ENCODE results near the gene BTBD1. TPM values are rescaled to one million over a fixed set of nuclear protein-coding genes. Genes with fewer than 3 reads are reported as not detected.
"Not testable (repeated sequence)": the region's sequence is repeated elsewhere in the genome, so short reads cannot be mapped to it uniquely, and the experiment has no call there.

BTBD1 gene
- total RNA-seq, 1 donor from 2014 or later = 61.7 TPM

DNA sequence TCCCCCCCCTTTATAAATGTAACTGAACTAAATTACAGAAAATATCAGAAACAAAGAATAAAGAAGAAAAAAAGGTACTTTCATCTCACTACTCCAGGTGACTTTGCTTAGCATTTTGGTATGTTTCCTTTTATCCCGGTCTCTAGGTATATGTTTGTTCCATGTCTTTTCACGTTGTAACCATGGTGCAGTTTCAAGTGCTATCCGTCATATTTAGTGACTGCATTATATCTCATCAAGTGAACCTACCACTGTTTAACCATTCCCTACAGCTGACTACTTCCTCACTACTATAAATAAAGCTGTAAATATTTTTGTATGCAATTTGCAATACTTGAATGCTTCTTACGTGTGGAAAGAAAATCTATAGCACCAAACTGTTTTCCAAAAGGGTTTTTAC lies 2.2 kb downstream of the BTBD1 start:
- Mint-ChIP-seq H3K27ac (peak overlapping the region; percentile 15), H3K27me3 (ENCODE audit: insufficient read depth) (no peaks in the 10 kb centered on the region), H3K9me3 (peaks cover 7% of the 10 kb centered on the region), H3K4me3 (peak overlapping the region; percentile 84), H3K4me1 (ENCODE audit: low read depth) (peaks cover 32% of the 10 kb centered on the region), H3K36me3 (ENCODE audit: low read depth) (peaks cover 14% of the 10 kb centered on the region)
- DNase-seq (ENCODE audit: low spot score) = no peak
- intact Hi-C loops (cut with micrococcal nuclease) = loop anchor here (1.0 to 10.0 kb wide), 5 partner anchors 98 to 800 kb away; partner anchors contain the start of genes EFL1, RPS17 and SAXO2

DNA sequence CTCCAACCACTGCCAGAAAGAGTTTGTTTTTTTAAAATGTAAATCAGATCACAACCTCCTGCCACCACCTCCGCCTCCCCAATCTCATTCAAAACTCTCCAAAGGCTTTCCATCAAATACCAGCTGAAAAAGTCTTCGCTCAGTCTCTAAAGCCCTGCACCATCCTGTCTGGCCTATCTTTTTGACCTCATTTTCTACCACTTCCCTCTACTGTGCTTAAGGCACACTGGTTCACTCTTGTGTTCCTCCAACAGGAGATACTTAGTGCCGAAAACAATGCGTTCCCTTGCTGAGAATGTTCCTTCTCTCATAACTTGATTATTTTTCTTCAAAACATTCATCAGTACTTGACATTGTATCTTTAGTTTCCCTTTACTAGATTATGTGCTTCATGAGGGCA lies 3.5 kb downstream of the BTBD1 start:
- intact Hi-C loops (cut with micrococcal nuclease) = loop anchor here (10.0 kb wide), 2 partner anchors 519 to 799 kb away; partner anchors contain the start of genes EFL1, RPS17 and SAXO2
- no peaks in the 10 kb centered on the region for H3K9me3 Mint-ChIP-seq
- H3K27ac Mint-ChIP-seq = no peak overlapping the region

DNA sequence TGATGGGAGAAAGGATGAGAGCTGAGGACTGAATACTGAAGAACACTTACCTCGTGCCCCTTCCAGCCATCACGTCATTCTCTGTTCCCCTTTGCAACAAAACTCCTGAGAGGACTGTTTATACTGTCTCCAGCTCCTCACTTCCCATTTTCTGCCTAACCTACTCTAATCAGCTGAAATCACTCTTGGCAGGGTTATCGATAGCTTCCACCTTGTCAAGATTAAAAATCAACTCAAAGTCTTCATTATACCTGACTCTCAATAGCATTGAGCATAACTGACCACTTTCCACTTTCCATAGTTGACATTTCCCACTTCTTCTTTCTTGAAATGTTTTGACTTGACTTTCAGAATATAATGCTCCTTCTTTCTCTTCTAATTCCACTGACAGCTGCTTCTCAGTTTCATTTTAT lies 4.3 kb downstream of the BTBD1 start:
- Mint-ChIP-seq H3K4me1 (ENCODE audit: low read depth) (peaks cover 31% of the 10 kb centered on the region), H3K9me3 (no peaks in the 10 kb centered on the region), H3K27me3 (ENCODE audit: insufficient read depth) (no peaks in the 10 kb centered on the region), H3K36me3 (ENCODE audit: low read depth) (peaks cover 16% of the 10 kb centered on the region), H3K4me3 (no peak overlapping the region), H3K27ac (no peak overlapping the region)
- no peak for DNase-seq (ENCODE audit: low spot score)
- intact Hi-C loops (cut with micrococcal nuclease) = loop anchor here (10.0 kb wide), 2 partner anchors 518 to 798 kb away; partner anchors contain the start of genes EFL1, RPS17 and SAXO2

More for the DNA sequence above, 3.5 kb downstream of the BTBD1 start:
- peaks cover 29% of the 10 kb centered on the region for H3K4me1 Mint-ChIP-seq (ENCODE audit: low read depth)
- no peaks in the 10 kb centered on the region for H3K27me3 Mint-ChIP-seq (ENCODE audit: insufficient read depth)
- no peak for DNase-seq (ENCODE audit: low spot score)
- H3K36me3 Mint-ChIP-seq (ENCODE audit: low read depth) = peaks cover 16% of the 10 kb centered on the region
- no peak overlapping the region for H3K4me3 Mint-ChIP-seq

DNA sequence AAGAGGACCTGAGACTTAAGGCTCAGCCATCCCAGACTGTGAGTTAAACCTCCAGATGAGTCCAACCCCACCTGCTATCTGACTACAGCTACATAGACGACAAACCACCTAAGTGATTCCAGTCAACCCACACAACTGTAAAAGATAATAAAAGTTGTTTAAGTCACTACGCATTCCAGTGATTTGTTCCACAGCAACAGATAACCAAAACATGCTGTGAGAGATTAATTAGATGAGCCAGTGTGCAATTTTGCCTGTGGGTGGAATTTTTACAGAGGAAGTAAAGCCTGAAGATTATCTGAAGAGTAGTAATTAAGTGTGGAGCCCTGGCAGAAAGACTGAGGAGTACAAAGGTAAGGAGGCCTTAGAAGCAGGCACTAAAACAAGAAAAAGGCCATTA lies 5.4 kb downstream of the BTBD1 start:
- no peak for DNase-seq (ENCODE audit: low spot score)
- intact Hi-C loops (cut with micrococcal nuclease) = loop anchor here (10.0 kb wide), 2 partner anchors 517 to 797 kb away; partner anchors contain the start of genes EFL1, RPS17 and SAXO2
- no peaks in the 10 kb centered on the region for H3K9me3 Mint-ChIP-seq
- no peak overlapping the region for H3K27ac Mint-ChIP-seq
- no peak overlapping the region for H3K4me3 Mint-ChIP-seq
- peaks cover 20% of the 10 kb centered on the region for H3K36me3 Mint-ChIP-seq (ENCODE audit: low read depth)
- H3K4me1 Mint-ChIP-seq (ENCODE audit: low read depth) = peaks cover 37% of the 10 kb centered on the region
- no peaks in the 10 kb centered on the region for H3K27me3 Mint-ChIP-seq (ENCODE audit: insufficient read depth)

DNA sequence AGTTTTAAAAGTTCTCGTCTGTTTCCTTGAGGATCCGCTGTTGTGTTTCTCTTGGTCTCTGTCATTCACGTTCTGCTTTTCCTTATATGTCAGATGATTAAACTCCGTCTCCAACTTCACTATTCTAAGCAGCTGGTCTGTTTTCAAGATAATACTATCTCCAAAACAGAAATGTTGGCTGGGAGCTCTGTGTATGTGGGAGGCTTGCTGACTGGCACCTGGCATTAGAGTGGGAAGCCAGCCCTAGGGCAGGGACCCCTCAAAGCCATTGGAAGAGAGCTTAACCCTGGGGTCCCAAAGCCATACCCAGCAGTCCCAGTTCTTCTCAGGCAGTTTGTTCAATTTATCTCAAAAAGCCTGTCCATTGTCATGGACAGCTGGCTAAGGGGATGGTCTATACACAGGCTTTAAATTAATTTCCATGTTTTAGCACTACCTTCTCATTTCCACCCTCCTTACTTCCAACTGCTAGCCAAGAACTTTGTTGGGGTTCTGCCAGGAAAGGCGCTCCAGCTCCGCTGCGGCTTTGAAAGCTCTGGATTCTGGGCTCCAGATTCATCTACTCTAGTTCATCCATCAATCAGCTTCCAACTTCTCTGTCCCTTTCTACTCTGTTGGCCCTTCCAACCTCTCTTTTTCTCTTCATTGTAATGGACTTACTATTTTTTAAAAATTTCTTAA lies 9.2 kb downstream of the BTBD1 start:
- intact Hi-C loops (cut with micrococcal nuclease) = no loop called here
- peaks cover 23% of the 10 kb centered on the region for H3K4me1 Mint-ChIP-seq (ENCODE audit: low read depth)
- no peaks in the 10 kb centered on the region for H3K9me3 Mint-ChIP-seq
- H3K36me3 Mint-ChIP-seq (ENCODE audit: low read depth) = peaks cover 20% of the 10 kb centered on the region
- no peaks in the 10 kb centered on the region for H3K27me3 Mint-ChIP-seq (ENCODE audit: insufficient read depth)
- H3K27ac Mint-ChIP-seq = no peak overlapping the region
- H3K4me3 Mint-ChIP-seq = no peak overlapping the region
- no peak for DNase-seq (ENCODE audit: low spot score)

DNA sequence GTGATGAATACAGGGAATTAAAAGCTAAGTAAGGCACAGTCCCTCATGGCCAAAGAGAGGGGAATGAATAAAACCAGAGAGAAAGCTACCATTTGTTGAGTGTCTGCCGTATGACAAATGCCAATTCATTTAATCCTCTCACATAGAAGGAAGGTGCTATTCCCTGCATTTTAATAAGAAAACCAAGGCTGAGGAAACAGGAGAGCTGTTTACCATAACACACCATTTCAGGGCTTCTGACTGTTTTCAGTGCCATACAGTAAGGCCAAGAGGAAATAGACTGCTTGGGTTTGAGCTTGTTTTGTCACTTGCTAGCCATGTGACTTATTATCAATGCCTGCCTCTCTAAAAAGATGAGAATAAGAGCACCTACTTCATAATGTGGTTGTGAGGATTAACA lies 10.1 kb downstream of the BTBD1 start:
- DNase-seq (ENCODE audit: low spot score) = no peak
- intact Hi-C loops (cut with micrococcal nuclease) = no loop called here
- H3K9me3 Mint-ChIP-seq = no peaks in the 10 kb centered on the region
- peaks cover 23% of the 10 kb centered on the region for H3K4me1 Mint-ChIP-seq (ENCODE audit: low read depth)
- H3K27me3 Mint-ChIP-seq (ENCODE audit: insufficient read depth) = no peaks in the 10 kb centered on the region
- H3K36me3 Mint-ChIP-seq (ENCODE audit: low read depth) = peaks cover 20% of the 10 kb centered on the region
- H3K4me3 Mint-ChIP-seq = no peak overlapping the region
- no peak overlapping the region for H3K27ac Mint-ChIP-seq

DNA sequence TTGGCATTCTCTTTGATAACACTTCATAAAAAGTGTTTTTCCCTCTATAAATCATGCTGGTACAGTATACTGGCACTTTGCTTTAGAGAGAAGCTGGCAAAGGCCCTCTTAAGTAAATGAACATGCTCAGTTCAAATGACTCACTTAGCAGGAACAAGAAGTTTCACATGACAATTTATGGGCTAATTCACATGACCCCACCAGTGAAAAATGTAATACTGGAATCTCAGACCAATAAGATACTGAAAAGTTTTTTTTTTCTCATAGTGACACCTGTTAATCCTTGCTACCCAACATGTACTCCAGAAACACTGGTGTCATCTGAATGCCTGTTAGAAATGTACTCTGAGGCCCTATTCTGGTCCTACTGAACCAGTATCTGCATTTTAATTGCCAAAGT lies 13.9 kb downstream of the BTBD1 start:
- Mint-ChIP-seq H3K27ac (no peak overlapping the region), H3K4me3 (no peak overlapping the region), H3K27me3 (ENCODE audit: insufficient read depth) (no peaks in the 10 kb centered on the region), H3K36me3 (ENCODE audit: low read depth) (peaks cover 29% of the 10 kb centered on the region), H3K4me1 (ENCODE audit: low read depth) (peaks cover 15% of the 10 kb centered on the region), H3K9me3 (no peaks in the 10 kb centered on the region)
- intact Hi-C loops (cut with micrococcal nuclease) = no loop called here
- DNase-seq (ENCODE audit: low spot score) = no peak

DNA sequence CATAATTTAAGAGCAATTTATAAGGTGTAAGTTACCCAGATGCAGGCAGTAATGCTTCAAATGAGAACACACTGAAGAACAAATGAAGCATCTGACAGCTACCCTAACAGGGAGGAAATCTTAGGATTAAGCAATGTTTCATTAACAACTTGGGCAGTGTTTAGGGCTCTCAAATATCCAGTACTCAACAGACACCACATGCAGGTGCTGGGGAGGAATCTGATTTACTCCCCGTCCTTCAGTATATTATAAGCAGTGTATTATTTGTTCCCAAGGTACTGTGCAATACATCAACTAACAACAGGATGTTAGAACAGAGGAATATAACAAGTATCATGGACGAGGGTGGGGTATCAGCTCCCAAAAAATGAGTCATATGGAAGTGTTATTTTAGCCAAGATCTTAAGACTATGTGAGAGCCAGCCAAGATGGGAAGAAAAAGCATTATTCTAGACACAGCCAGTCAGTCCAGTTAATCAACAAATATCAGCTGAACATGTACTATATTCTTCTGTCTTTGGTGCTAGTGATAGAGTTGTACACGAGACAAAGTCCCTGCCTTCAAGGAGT lies 20.4 kb downstream of the BTBD1 start:
- Mint-ChIP-seq H3K4me3 (no peak overlapping the region), H3K36me3 (ENCODE audit: low read depth) (peaks cover 44% of the 10 kb centered on the region), H3K27me3 (ENCODE audit: insufficient read depth) (no peaks in the 10 kb centered on the region), H3K4me1 (ENCODE audit: low read depth) (peaks cover 14% of the 10 kb centered on the region), H3K9me3 (no peaks in the 10 kb centered on the region), H3K27ac (no peak overlapping the region)
- intact Hi-C loops (cut with micrococcal nuclease) = no loop called here
- no peak for DNase-seq (ENCODE audit: low spot score)

DNA sequence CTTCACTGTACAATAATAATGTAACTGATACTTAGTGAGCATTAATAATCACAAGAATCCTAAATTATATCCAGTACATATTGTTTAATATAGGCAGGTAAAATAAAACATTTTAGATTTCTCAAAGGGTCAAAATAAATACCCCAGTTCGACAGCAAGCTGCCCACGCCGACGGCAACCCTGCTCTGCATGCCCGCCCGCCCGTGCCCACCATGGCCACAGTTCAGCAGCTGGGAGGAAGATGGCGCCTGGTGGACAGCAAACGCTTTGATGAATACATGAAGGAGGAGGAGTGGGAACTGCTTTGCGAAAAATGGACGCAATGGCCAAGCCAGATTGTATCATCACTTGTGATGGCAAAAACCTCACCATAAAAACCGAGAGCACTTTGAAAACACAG lies 22.9 kb downstream of the BTBD1 start:
- H3K4me1 Mint-ChIP-seq (ENCODE audit: low read depth) = peaks cover 16% of the 10 kb centered on the region
- DNase-seq (ENCODE audit: low spot score) = no peak
- H3K4me3 Mint-ChIP-seq = no peak overlapping the region
- H3K36me3 Mint-ChIP-seq (ENCODE audit: low read depth) = peaks cover 55% of the 10 kb centered on the region
- no peaks in the 10 kb centered on the region for H3K27me3 Mint-ChIP-seq (ENCODE audit: insufficient read depth)
- H3K9me3 Mint-ChIP-seq = no peaks in the 10 kb centered on the region
- H3K27ac Mint-ChIP-seq = no peak overlapping the region
- intact Hi-C loops (cut with micrococcal nuclease) = no loop called here

DNA sequence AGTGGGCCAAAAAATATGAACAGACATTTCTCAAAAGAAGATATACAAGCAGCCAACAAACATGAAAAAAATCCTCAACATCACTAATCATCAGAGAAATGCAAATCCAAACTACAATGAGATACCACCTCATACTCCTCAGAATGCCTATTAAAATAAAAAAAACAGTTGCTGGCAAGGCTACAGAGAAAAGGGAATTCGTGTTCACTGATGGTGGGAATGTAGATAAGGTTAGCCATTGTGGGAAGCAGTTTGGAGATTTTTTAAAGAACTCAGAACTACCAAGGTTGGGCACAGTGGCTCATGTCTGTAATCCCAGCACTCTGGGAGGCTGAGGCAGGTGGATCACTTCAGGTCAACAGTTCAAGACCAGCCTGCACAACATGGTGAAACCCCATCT lies 27.8 kb downstream of the BTBD1 start:
- peaks cover 27% of the 10 kb centered on the region for H3K4me1 Mint-ChIP-seq (ENCODE audit: low read depth)
- H3K9me3 Mint-ChIP-seq = peaks cover 6% of the 10 kb centered on the region
- no peak overlapping the region for H3K27ac Mint-ChIP-seq
- no peaks in the 10 kb centered on the region for H3K27me3 Mint-ChIP-seq (ENCODE audit: insufficient read depth)
- DNase-seq (ENCODE audit: low spot score) = no peak
- no peak overlapping the region for H3K4me3 Mint-ChIP-seq
- peaks cover 66% of the 10 kb centered on the region for H3K36me3 Mint-ChIP-seq (ENCODE audit: low read depth)
- intact Hi-C loops (cut with micrococcal nuclease) = no loop called here

DNA sequence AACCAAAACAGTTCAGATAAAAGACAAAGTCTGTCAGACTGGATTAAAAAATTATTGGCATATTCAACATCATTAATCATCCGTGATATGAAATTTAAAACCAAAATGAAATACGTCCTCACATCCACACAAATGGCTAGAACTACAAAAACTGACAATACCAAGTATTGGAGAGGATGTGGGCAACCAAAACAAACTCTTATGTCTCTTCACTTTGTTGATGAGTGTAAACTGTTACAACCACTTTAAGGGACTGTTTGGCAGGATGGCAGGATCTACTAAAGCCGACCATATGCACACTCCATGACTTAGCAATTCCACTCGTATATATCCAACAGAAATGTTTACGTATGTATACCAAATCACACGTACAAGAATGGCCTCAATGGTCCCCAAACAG lies 30.8 kb downstream of the BTBD1 start:
- intact Hi-C loops (cut with micrococcal nuclease) = no loop called here
- peaks cover 61% of the 10 kb centered on the region for H3K36me3 Mint-ChIP-seq (ENCODE audit: low read depth)

DNA sequence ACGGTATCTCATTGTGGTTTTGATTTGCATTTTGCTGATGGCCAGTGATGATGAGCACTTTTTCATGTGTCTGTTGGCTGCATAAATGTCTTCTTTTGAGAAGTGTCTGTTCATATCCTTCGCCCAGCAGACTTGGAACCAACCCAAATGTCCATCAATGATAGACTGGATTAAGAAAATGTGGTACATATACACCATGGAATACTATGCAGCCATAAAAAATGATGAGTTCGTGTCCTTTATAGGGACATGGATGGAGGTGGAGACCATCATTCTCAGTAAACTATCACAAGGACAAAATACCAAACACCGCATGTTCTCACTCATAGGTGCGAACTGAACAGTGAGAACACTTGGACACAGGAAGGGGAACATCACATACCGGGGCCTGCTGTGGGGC lies 35.8 kb downstream of the BTBD1 start:
- H3K27me3 Mint-ChIP-seq (ENCODE audit: insufficient read depth); H3K27ac Mint-ChIP-seq: not testable (repeated sequence)

More for the DNA sequence above, 30.8 kb downstream of the BTBD1 start:
- peaks cover 8% of the 10 kb centered on the region for H3K9me3 Mint-ChIP-seq
- H3K4me1 Mint-ChIP-seq (ENCODE audit: low read depth) = peaks cover 27% of the 10 kb centered on the region
- no peak overlapping the region for H3K27ac Mint-ChIP-seq
- H3K27me3 Mint-ChIP-seq (ENCODE audit: insufficient read depth) = no peaks in the 10 kb centered on the region
- H3K4me3 Mint-ChIP-seq = no peak overlapping the region
- DNase-seq (ENCODE audit: low spot score) = no peak

DNA sequence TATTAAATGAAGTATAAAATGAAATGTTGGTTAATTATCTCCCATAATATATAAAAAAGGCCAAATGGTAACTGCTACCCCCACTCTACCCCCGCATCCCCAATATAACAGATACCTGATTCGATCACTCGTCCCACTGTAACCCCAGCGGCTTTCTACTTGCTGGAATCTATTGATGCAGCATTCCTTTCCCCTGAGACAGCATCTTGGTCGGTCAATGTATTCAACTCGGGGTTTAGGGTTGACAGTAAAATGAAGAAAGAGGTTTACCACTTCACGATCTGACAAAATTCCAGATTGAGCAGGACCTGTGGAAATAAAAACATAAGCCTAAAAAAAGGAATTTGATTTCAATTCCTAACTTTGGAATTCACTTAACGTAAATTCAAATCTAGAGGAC lies 37.0 kb downstream of the BTBD1 start:
- Mint-ChIP-seq H3K4me3 (no peak overlapping the region), H3K9me3 (peaks cover 3% of the 10 kb centered on the region), H3K27ac (no peak overlapping the region), H3K36me3 (ENCODE audit: low read depth) (peaks cover 33% of the 10 kb centered on the region), H3K27me3 (ENCODE audit: insufficient read depth) (no peaks in the 10 kb centered on the region), H3K4me1 (ENCODE audit: low read depth) (no peaks in the 10 kb centered on the region)
- DNase-seq (ENCODE audit: low spot score) = no peak
- intact Hi-C loops (cut with micrococcal nuclease) = no loop called here

More for the DNA sequence above, 35.8 kb downstream of the BTBD1 start:
- H3K9me3 Mint-ChIP-seq; DNase-seq (ENCODE audit: low spot score); H3K4me1 Mint-ChIP-seq (ENCODE audit: low read depth); intact Hi-C loops (cut with micrococcal nuclease); H3K4me3 Mint-ChIP-seq: not testable (repeated sequence)
- H3K36me3 Mint-ChIP-seq (ENCODE audit: low read depth) = peaks cover 41% of the 10 kb centered on the region

Measured in activated T-helper 1 cell treated with anti-CD3 and anti-CD28 coated beads, Interleukin-12 subunit alpha, Interleukin-12 subunit beta, Interleukin-2, Interleukin-4 antibody, amounts not matched to agents 30 ng/mL and 10 ng/mL and 1 ng/mL, durations not matched to agents 14 hours and 24 hours and 36 hours (primary cell).